Smooth muscle cell (in vitro differentiated cells): Measurements from ENCODE around the gene TMEM255B. TPM values are rescaled to one million over a fixed set of nuclear protein-coding genes. Genes with fewer than 3 reads are reported as not detected.

Experiments
- DNase-seq: peaks from one replicate; lab custom pipeline; 2025; ENCODE audit not compliant: unreplicated experiment; lab: John Stamatoyannopoulos, UW
- H2AFZ ChIP-seq: fragments of 200-600 bp; sonication (generic); 2 replicates; pipeline ENCODE4 v1.6.0; 2016; ENCODE audit warnings: antibody characterized with exemption, low read depth, mild to moderate bottlenecking
- H3F3A ChIP-seq: fragments of 200-600 bp; sonication (generic); 2 replicates; pipeline ENCODE4 v1.6.0; 2017; ENCODE audit warnings: antibody characterized with exemption, low read depth
- H3K27ac ChIP-seq: fragments of 200-600 bp; sonication (generic); 2 replicates; pipeline ENCODE4 v1.5.1; 2016; ENCODE audit warnings: low read depth, mild to moderate bottlenecking
- H3K27me3 ChIP-seq: fragments of 200-600 bp; sonication (generic); 2 replicates; pipeline ENCODE4 v1.6.1; 2016; ENCODE audit warnings: low read depth, mild to moderate bottlenecking
- H3K36me3 ChIP-seq: fragments of 200-600 bp; sonication (generic); 2 replicates; pipeline ENCODE4 v1.5.1; 2016; ENCODE audit warnings: low read depth
- H3K4me1 ChIP-seq: fragments of 200-600 bp; sonication (generic); 2 replicates; pipeline ENCODE4 v1.5.1; 2016; ENCODE audit warnings: low read depth
- H3K4me2 ChIP-seq: fragments of 200-600 bp; sonication (generic); 2 replicates; pipeline ENCODE4 v1.6.0; 2016; ENCODE audit warnings: mild to moderate bottlenecking
- H3K4me3 ChIP-seq: fragments of 200-600 bp; sonication (generic); 2 replicates; pipeline ENCODE4 v1.5.1; 2016; ENCODE audit warnings: mild to moderate bottlenecking
- H3K79me2 ChIP-seq: fragments of 200-600 bp; sonication (generic); 2 replicates; pipeline ENCODE4 v1.6.0; 2016; ENCODE audit warnings: low read depth, mild to moderate bottlenecking
- H3K9ac ChIP-seq: fragments of 200-600 bp; sonication (generic); 2 replicates; pipeline ENCODE4 v1.6.0; 2016; ENCODE audit warnings: low read depth
- H3K9me3 ChIP-seq: fragments of 200-600 bp; sonication (generic); replicated peaks from 2 replicates; pipeline ENCODE4 v1.5.1; 2016; ENCODE audit warnings: low read depth
- H4K20me1 ChIP-seq: fragments of 200-600 bp; sonication (generic); 2 replicates; pipeline ENCODE4 v1.6.0; 2016; ENCODE audit warnings: low read depth
- CTCF ChIP-seq: fragments of 200-600 bp; sonication (generic); IDR thresholded peaks from 2 replicates; pipeline ENCODE4 v1.5.1; 2017; ENCODE audit warnings: borderline replicate concordance, mild to moderate bottlenecking, antibody characterized with exemption; ENCODE audit not compliant: insufficient read depth, poor library complexity, severe bottlenecking
- WGBS: methylation state at CpG from one replicate; pipeline ENCODE4 v1.1.7; 2016; ENCODE audit warnings: low lambda C conversion rate; 5-methylcytosine and 5-hydroxymethylcytosine counted together
- polyA plus RNA-seq: library from polyadenylated mRNA; unstranded; fragments of >200 nt; fragmentation: Nextera tagmentation; extraction: Ambion mirVana; gene quantifications from 2 replicates; pipeline ENCODE4 v1.2.1, GENCODE V29; 2016
- total RNA-seq: library from RNA; depleted of rRNA; stranded (reverse); fragments of >200 nt; gene quantifications from 2 replicates; pipeline ENCODE4 v1.2.3, GENCODE V29; 2014

The TMEM255B gene
- total and polyA plus RNA-seq, 2 experiments from 2014 or later: 0.22 to 2.1 TPM

DNA sequence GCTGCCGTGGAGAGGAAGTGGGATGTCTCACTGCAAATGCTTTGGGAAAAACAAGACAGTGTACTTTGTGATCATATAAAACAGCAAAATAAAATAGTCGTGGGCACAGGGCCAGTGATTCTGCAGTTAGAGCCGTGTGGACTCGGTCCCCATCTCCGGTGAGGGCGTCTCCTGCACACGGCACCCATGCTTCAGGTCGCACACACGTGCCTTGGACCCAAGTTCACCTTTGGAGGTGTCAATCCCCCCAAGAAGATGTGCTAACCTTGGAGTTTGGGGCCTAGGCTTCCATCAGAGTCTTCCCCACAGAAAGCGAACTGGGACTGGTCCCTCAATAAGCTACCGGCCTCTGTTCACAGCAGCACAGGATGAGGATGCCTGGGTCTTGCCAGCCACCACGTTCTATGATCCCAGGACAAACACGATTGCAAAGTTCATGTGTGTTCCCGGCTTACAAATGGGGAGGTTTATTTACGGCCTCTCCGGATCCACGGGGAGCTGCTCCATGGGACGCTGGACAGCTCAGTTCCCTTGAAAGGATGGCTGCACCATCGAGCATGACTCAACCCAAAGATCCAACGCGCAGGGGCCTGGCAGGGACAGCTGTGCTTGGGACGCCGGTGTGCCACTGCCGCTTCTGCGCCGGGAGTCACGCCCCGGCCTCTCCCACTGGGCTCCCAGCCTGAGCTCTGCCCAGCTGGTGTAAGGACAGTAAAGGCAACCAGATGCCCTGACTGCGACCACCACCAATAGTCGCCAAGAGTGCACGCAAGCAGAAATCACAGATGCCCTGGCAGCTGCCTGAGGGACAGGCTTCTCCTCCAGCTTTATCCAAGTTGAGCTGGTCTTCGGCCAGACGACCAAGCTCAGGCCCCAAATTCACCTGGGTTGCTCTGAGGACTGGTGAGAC lies 96.2 kb downstream of the TMEM255B start:
- Histone ChIP-seq H3K36me3 (no peaks in the 10 kb centered on the region), H2AFZ (no peak overlapping the region), H3K27ac (no peak overlapping the region), H3K4me2 (no peak overlapping the region), H3K27me3 (no peaks in the 10 kb centered on the region), H3K4me1 (peaks cover 21% of the 10 kb centered on the region), H3K79me2 (peaks cover 3% of the 10 kb centered on the region), H4K20me1 (peaks cover 61% of the 10 kb centered on the region), H3K4me3 (no peak overlapping the region), H3F3A (no peaks in the 10 kb centered on the region), H3K9ac (no peak overlapping the region), H3K9me3 (no peaks in the 10 kb centered on the region)
- no peak for DNase-seq
- 93% methylated on average over 33 of the region's 33 CpGs for WGBS
- TF ChIP-seq CTCF: no peak

- Histone ChIP-seq H3K9me3 (no peaks in the 10 kb centered on the region), H4K20me1 (peaks cover 69% of the 10 kb centered on the region), H3K4me2 (no peak overlapping the region), H3K36me3 (no peaks in the 10 kb centered on the region), H3K4me3 (no peak overlapping the region), H2AFZ (no peak overlapping the region), H3K79me2 (peaks cover 3% of the 10 kb centered on the region), H3K27ac (no peak overlapping the region), H3F3A (no peaks in the 10 kb centered on the region), H3K9ac (no peak overlapping the region), H3K27me3 (no peaks in the 10 kb centered on the region), H3K4me1 (peaks cover 30% of the 10 kb centered on the region)
- no peak for DNase-seq
- no peak for TF ChIP-seq CTCF
- 96% methylated on average over 25 of the region's 25 CpGs for WGBS
Observed at GRCh38 chr13:113855931-113856715, 97.1 kb downstream of the TMEM255B start.

GRCh38 chr13:113856716-113857065 lies 97.7 kb downstream of the TMEM255B start:
- H3K27ac ChIP-seq: no peak overlapping the region
- H3K36me3 ChIP-seq: no peaks in the 10 kb centered on the region
- H3K9me3 ChIP-seq: no peaks in the 10 kb centered on the region
- H3K9ac ChIP-seq: no peak overlapping the region
- TF ChIP-seq CTCF: no peak
- no peaks in the 10 kb centered on the region for H3K27me3 ChIP-seq
- H3F3A ChIP-seq: no peaks in the 10 kb centered on the region
- H4K20me1 ChIP-seq: peaks cover 75% of the 10 kb centered on the region
- peaks cover 36% of the 10 kb centered on the region for H3K4me1 ChIP-seq
- DNase-seq: no peak
- 84% methylated on average over 9 of the region's 9 CpGs for WGBS
- no peak overlapping the region for H2AFZ ChIP-seq
- H3K79me2 ChIP-seq: peaks cover 3% of the 10 kb centered on the region
- no peak overlapping the region for H3K4me3 ChIP-seq
- no peak overlapping the region for H3K4me2 ChIP-seq
